ENCODE results near the gene TEKT2. TPM values are rescaled to one million over a fixed set of nuclear protein-coding genes. Genes with fewer than 3 reads are reported as not detected.

TEKT2 gene
- total and polyA plus RNA-seq, 2 of the 8 experiments (the other 6 are each of a cell fraction or from before 2014, with no cell fraction given) = 1.6 to 1.7 TPM

GRCh38 chr1:36126797-36127500, 43.1 kb downstream of the TEKT2 start:
- Histone ChIP-seq H3K27me3 (replicated peaks in 1 of 4; ENCODE audit: control insufficient read depth in 3 of 4, extremely low read depth in 1 of 4, insufficient read depth in 3 of 4, low read length in 3 of 4) (peaks cover 16 to 38% (median 30%) of the 10 kb centered on the region in 4 experiments), H3K4ac (replicated peaks; ENCODE audit: insufficient read length, low read depth, low read length) (no peak overlapping the region), H2BK15ac (ENCODE audit: low read length) (no peak overlapping the region), H3K36me3 (ENCODE audit: control insufficient read depth in 2 of 4, insufficient read depth in 4 of 4, low read length in 3 of 4) (no peaks in the 10 kb centered on the region), H3K18ac (ENCODE audit: extremely low read depth, low read length) (no peak overlapping the region), H3K9ac (replicated peaks in 1 of 4; ENCODE audit: extremely low read depth in 1 of 4, low read depth in 3 of 4, low read length in 3 of 4) (no peak overlapping the region), H4K5ac (ENCODE audit: insufficient read length, low read depth, low read length) (no peak overlapping the region), H3K14ac (ENCODE audit: insufficient read length) (no peak overlapping the region), H2AK5ac (ENCODE audit: low read depth, low read length) (no peak overlapping the region), H3K4me1 (replicated peaks in 1 of 4; ENCODE audit: control insufficient read depth in 3 of 4, insufficient read depth in 4 of 4, low read length in 3 of 4) (peaks cover 0 to 11% (median 5%) of the 10 kb centered on the region in 4 experiments; a peak in 5 of 7 replicates), H2BK5ac (ENCODE audit: low read depth, low read length) (0 out of 2 replicates have a peak overlapping the region, but pooled peaks have one; percentile 9), H3K4me2 (ENCODE audit: insufficient read depth in 1 of 2, low read depth in 2 of 2, low read length in 2 of 2) (peak overlapping the region in 1 of 2 experiments; percentile 40; a peak in 1 of 4 replicates), H2AFZ (ENCODE audit: low read length) (no peak overlapping the region), H3K27ac (ENCODE audit: low read depth, low read length) (no peak overlapping the region), H4K91ac (replicated peaks; ENCODE audit: insufficient read length, low read length) (peak overlapping the region; percentile 79), H4K8ac (ENCODE audit: extremely low read depth, insufficient read depth, low read length) (no peak overlapping the region), H3K79me1 (ENCODE audit: low read depth, low read length) (no peaks in the 10 kb centered on the region), H3K9me3 (ENCODE audit: insufficient read depth in 2 of 2, low read depth in 1 of 2, low read length in 1 of 2) (no peaks in the 10 kb centered on the region), H3K4me3 (ENCODE audit: extremely low read depth in 1 of 4, insufficient read depth in 2 of 4, low read depth in 3 of 4, low read length in 4 of 4) (no peak overlapping the region), H4K20me1 (replicated peaks in 1 of 2; ENCODE audit: control insufficient read depth in 1 of 2, insufficient read depth in 2 of 2, low read length in 2 of 2) (peaks cover 0 to 5% of the 10 kb centered on the region in 2 experiments), H3K23me2 (ENCODE audit: low read depth, low read length) (peaks cover 16% of the 10 kb centered on the region; the same call in 1 of the 2 replicates), H2BK12ac (ENCODE audit: low read depth, low read length) (no peak overlapping the region), H3K23ac (ENCODE audit: insufficient read length) (no peak overlapping the region), H3K79me2 (ENCODE audit: control insufficient read depth in 1 of 2, insufficient read depth in 2 of 2, low read length in 2 of 2) (no peaks in the 10 kb centered on the region), H2BK120ac (replicated peaks; ENCODE audit: low read depth, low read length) (no peak overlapping the region), H2BK20ac (ENCODE audit: low read length) (no peak overlapping the region), H3K56ac (replicated peaks; ENCODE audit: insufficient read length, low read depth, low read length) (no peak overlapping the region)
- ChIA-PET CTCF (ENCODE audit: partially characterized antibody) (interaction anchor here (0.6 to 20.9 kb wide), 5 partner anchors 22 to 158 kb away, joined by 3 to 738 read pairs (median 5); partner anchors contain the start of genes ADPRS and TRAPPC3), POLR2A (ENCODE audit: partially characterized antibody) (interaction anchor here (1.4 to 1.7 kb wide), 2 partner anchors 8 to 10 kb away, joined by 3 to 5 read pairs; no protein-coding TSS in a partner anchor)
- FAIRE-seq = no peak
- DNase-seq (ENCODE audit: low read depth in 1 of 2, low spot score in 2 of 2) = no peak
- 76% methylated on average over 6 of the region's 7 CpGs; no CpG with 5 or more reads in 1 of the 2 experiments for WGBS, 2 experiments (ENCODE audit: extremely low coverage in 1 of 2, insufficient coverage in 1 of 2, insufficient read length in 1 of 2, insufficient replicate concordance in 2 of 2, low coverage in 1 of 2, low lambda C conversion rate in 2 of 2, missing lambda C conversion rate in 1 of 2)
- no peak for TF ChIP-seq YY1 (IDR thresholded peaks at IDR 0.05; ENCODE audit: low read depth, low read length)
- TF ChIP-seq POLR2A (IDR thresholded peaks at IDR 0.05; ENCODE audit: control extremely low read depth in 1 of 2, low read depth in 2 of 2, low read length in 2 of 2) = no peak
- TF ChIP-seq TAF7 (optimal IDR thresholded peaks at IDR 0.05; ENCODE audit: borderline replicate concordance, low read depth, low read length) = no peak
- TF ChIP-seq SIN3A (conservative IDR thresholded peaks at IDR 0.05 in 1 of 2, IDR thresholded peaks at IDR 0.05 in 1 of 2; ENCODE audit: low read depth in 1 of 2, low read length in 2 of 2) = no peak
- TF ChIP-seq SRF (IDR thresholded peaks at IDR 0.05; ENCODE audit: low read depth, low read length) = no peak
- no peak for TF ChIP-seq BACH1 (IDR thresholded peaks at IDR 0.05; ENCODE audit: low read length)
- TF ChIP-seq, protein P1, sequence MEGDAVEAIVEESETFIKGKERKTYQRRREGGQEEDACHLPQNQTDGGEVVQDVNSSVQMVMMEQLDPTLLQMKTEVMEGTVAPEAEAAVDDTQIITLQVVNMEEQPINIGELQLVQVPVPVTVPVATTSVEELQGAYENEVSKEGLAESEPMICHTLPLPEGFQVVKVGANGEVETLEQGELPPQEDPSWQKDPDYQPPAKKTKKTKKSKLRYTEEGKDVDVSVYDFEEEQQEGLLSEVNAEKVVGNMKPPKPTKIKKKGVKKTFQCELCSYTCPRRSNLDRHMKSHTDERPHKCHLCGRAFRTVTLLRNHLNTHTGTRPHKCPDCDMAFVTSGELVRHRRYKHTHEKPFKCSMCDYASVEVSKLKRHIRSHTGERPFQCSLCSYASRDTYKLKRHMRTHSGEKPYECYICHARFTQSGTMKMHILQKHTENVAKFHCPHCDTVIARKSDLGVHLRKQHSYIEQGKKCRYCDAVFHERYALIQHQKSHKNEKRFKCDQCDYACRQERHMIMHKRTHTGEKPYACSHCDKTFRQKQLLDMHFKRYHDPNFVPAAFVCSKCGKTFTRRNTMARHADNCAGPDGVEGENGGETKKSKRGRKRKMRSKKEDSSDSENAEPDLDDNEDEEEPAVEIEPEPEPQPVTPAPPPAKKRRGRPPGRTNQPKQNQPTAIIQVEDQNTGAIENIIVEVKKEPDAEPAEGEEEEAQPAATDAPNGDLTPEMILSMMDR (IDR thresholded peaks at IDR 0.05; ENCODE audit: control extremely low read depth in 1 of 3, insufficient read depth in 1 of 3, low read depth in 1 of 3, low read length in 3 of 3) = no peak
- no peak for TF ChIP-seq BRCA1 (IDR thresholded peaks at IDR 0.05; ENCODE audit: low read depth, low read length)
- no peak for TF ChIP-seq CBX8 (IDR thresholded peaks at IDR 0.05; ENCODE audit: borderline replicate concordance, low read depth, low read length)
- TF ChIP-seq RFX5 (IDR thresholded peaks at IDR 0.05; ENCODE audit: borderline replicate concordance, low read depth, low read length) = no peak
